H1 (cell line): ENCODE measurements around the gene ICAM3. TPM values are rescaled to one million over a fixed set of nuclear protein-coding genes. Genes with fewer than 3 reads are reported as not detected.
A peak's percentile ranks its signal among the peaks of the same experiment; 100 is the strongest.

Experiments used
- CTCF ChIA-PET: fragments of 300-600 bp; sonication (Branson Sonifier 250); formaldehyde crosslinking; loops from one replicate; lab custom pipeline; 2021; ENCODE audit not compliant: partially characterized antibody; lab: Charles Lee
- POLR2A ChIA-PET: fragments of 300-600 bp; sonication (Branson Sonifier 250); formaldehyde crosslinking; loops from one replicate; lab custom pipeline; 2021; ENCODE audit warnings: inconsistent platforms; ENCODE audit not compliant: partially characterized antibody; lab: Charles Lee
- DNase-seq, 2 experiments: peaks; one replicate each; pipeline versions ENCODE4 v3.0.0 to v3.0.0-alpha.2; 2010 to 2022; ENCODE audit warnings: low spot score in 2 of 2, low read depth in 1 of 2, mixed read lengths in 1 of 2
- FAIRE-seq: peaks from 2 replicates; lab custom pipeline; 2011; peaks lifted over from hg19 to GRCh38; lab: Jason Lieb, UNC
- H2AFZ ChIP-seq: 2 replicates; pipeline ENCODE4 v1.8.1; 2012; ENCODE audit warnings: low read length, inconsistent platforms
- H2AK5ac ChIP-seq: 2 replicates; pipeline ENCODE4 v1.6.1; 2013; ENCODE audit warnings: low read depth, low read length
- H2BK120ac ChIP-seq: replicated peaks from 2 replicates; pipeline ENCODE3; 2013; ENCODE audit warnings: low read depth, low read length, inconsistent platforms
- H2BK12ac ChIP-seq: 2 replicates; pipeline ENCODE4 v1.6.1; 2013; ENCODE audit warnings: low read depth, low read length
- H2BK15ac ChIP-seq: 2 replicates; pipeline ENCODE4 v1.6.1; 2013; ENCODE audit warnings: low read length
- H2BK20ac ChIP-seq: 2 replicates; pipeline ENCODE4 v1.6.1; 2013; ENCODE audit warnings: low read length
- H2BK5ac ChIP-seq: 2 replicates; pipeline ENCODE4 v1.6.1; 2013; ENCODE audit warnings: low read depth, low read length
- H3K14ac ChIP-seq: 2 replicates; pipeline ENCODE4 v1.6.1; 2013; ENCODE audit warnings: inconsistent platforms; ENCODE audit not compliant: insufficient read length
- H3K18ac ChIP-seq: 2 replicates; pipeline ENCODE4 v1.6.1; 2013; ENCODE audit warnings: low read length; ENCODE audit errors: extremely low read depth
- H3K23ac ChIP-seq: 2 replicates; pipeline ENCODE4 v1.6.1; 2013; ENCODE audit warnings: inconsistent platforms; ENCODE audit not compliant: insufficient read length
- H3K23me2 ChIP-seq: 2 replicates; pipeline ENCODE4 v1.6.1; 2013; ENCODE audit warnings: low read depth, low read length
- H3K27ac ChIP-seq: 2 replicates; pipeline ENCODE4 v1.6.1; 2011; ENCODE audit warnings: low read depth, low read length, inconsistent platforms
- H3K27me3 ChIP-seq, 4 experiments: replicated peaks in 1 of 4; 1 replicate in 1 of 4; 2 replicates in 3 of 4; pipeline versions ENCODE4 v1.6.1 to v1.8.1; 2011 to 2013; ENCODE audit warnings: low read length in 3 of 4, mild to moderate bottlenecking in 3 of 4, inconsistent platforms in 2 of 4, mixed read lengths in 2 of 4, moderate library complexity in 1 of 4; ENCODE audit not compliant: control insufficient read depth in 3 of 4, insufficient read depth in 3 of 4; ENCODE audit errors: extremely low read depth in 1 of 4
- H3K36me3 ChIP-seq, 4 experiments: 2 replicates each; pipeline versions ENCODE4 v1.6.1 to v1.8.1; 2011 to 2013; ENCODE audit warnings: mild to moderate bottlenecking in 4 of 4, low read length in 3 of 4, moderate library complexity in 2 of 4, control low read depth in 1 of 4, inconsistent platforms in 1 of 4; ENCODE audit not compliant: insufficient read depth in 4 of 4, control insufficient read depth in 2 of 4
- H3K4ac ChIP-seq: replicated peaks from 2 replicates; pipeline ENCODE3; 2013; ENCODE audit warnings: low read length, low read depth, mixed read lengths, inconsistent platforms; ENCODE audit not compliant: insufficient read length
- H3K4me1 ChIP-seq, 4 experiments: replicated peaks in 1 of 4; 1 replicate in 1 of 4; 2 replicates in 3 of 4; pipeline versions ENCODE4 v1.6.1 to v1.8.1; 2011 to 2013; ENCODE audit warnings: low read length in 3 of 4, inconsistent platforms in 2 of 4, mixed read lengths in 1 of 4; ENCODE audit not compliant: insufficient read depth in 4 of 4, control insufficient read depth in 3 of 4
- H3K4me2 ChIP-seq, 2 experiments: 2 replicates each; pipeline versions ENCODE4 v1.6.1 to v1.8.1; 2011 to 2013; ENCODE audit warnings: low read depth in 2 of 2, low read length in 2 of 2, control low read depth in 1 of 2, inconsistent platforms in 1 of 2, mild to moderate bottlenecking in 1 of 2; ENCODE audit not compliant: insufficient read depth in 1 of 2
- H3K4me3 ChIP-seq, 4 experiments: fragments of 200-600, 300-600 bp in 1 of 4; sonication (generic), shearing (Covaris generic), sonication (Bioruptor Twin) in 1 of 4; 2 replicates each; pipeline versions ENCODE4 v1.5.1 to v1.8.1; 2011 to 2016; ENCODE audit warnings: low read length in 4 of 4, low read depth in 3 of 4, control low read depth in 2 of 4, inconsistent platforms in 2 of 4, mild to moderate bottlenecking in 2 of 4, mixed read lengths in 1 of 4, moderate library complexity in 1 of 4; ENCODE audit not compliant: insufficient read depth in 2 of 4; ENCODE audit errors: extremely low read depth in 1 of 4
- H3K56ac ChIP-seq: replicated peaks from 2 replicates; pipeline ENCODE3; 2013; ENCODE audit warnings: low read depth, mild to moderate bottlenecking, mixed read lengths, low read length, inconsistent platforms; ENCODE audit not compliant: insufficient read length
- H3K79me1 ChIP-seq: 2 replicates; pipeline ENCODE4 v1.6.1; 2013; ENCODE audit warnings: low read depth, low read length, control low read depth
- H3K79me2 ChIP-seq, 2 experiments: 2 replicates each; pipeline versions ENCODE4 v1.6.1 to v1.8.1; 2012 to 2013; ENCODE audit warnings: low read length in 2 of 2, mild to moderate bottlenecking in 2 of 2, inconsistent platforms in 1 of 2; ENCODE audit not compliant: insufficient read depth in 2 of 2, control insufficient read depth in 1 of 2
- H3K9ac ChIP-seq, 4 experiments: replicated peaks in 1 of 4; 1 replicate in 1 of 4; 2 replicates in 3 of 4; pipeline versions ENCODE4 v1.6.1 to v1.8.1; 2011 to 2013; ENCODE audit warnings: low read depth in 3 of 4, low read length in 3 of 4, control low read depth in 2 of 4, mild to moderate bottlenecking in 2 of 4, moderate library complexity in 2 of 4, inconsistent platforms in 1 of 4; ENCODE audit errors: extremely low read depth in 1 of 4
- H3K9me3 ChIP-seq, 2 experiments: 2 replicates each; pipeline versions ENCODE4 v1.6.1 to v1.8.1; 2012 to 2013; ENCODE audit warnings: mild to moderate bottlenecking in 2 of 2, moderate library complexity in 2 of 2, control low read depth in 1 of 2, inconsistent platforms in 1 of 2, low read depth in 1 of 2, low read length in 1 of 2, mixed read lengths in 1 of 2; ENCODE audit not compliant: insufficient read depth in 2 of 2
- H4K20me1 ChIP-seq, 2 experiments: replicated peaks in 1 of 2; 2 replicates each; pipeline versions ENCODE3 to v1.8.1; 2011 to 2013; ENCODE audit warnings: inconsistent platforms in 2 of 2, low read length in 2 of 2, mild to moderate bottlenecking in 1 of 2; ENCODE audit not compliant: insufficient read depth in 2 of 2, control insufficient read depth in 1 of 2
- H4K5ac ChIP-seq: 2 replicates; pipeline ENCODE4 v1.6.1; 2013; ENCODE audit warnings: low read length, low read depth, mixed read lengths, inconsistent platforms; ENCODE audit not compliant: insufficient read length
- H4K8ac ChIP-seq: 2 replicates; pipeline ENCODE4 v1.8.0; 2013; ENCODE audit warnings: mild to moderate bottlenecking, moderate library complexity, low read length, inconsistent platforms; ENCODE audit not compliant: insufficient read depth; ENCODE audit errors: extremely low read depth
- H4K91ac ChIP-seq: replicated peaks from 2 replicates; pipeline ENCODE3; 2013; ENCODE audit warnings: low read length, mixed read lengths, inconsistent platforms; ENCODE audit not compliant: insufficient read length
- WGBS, 2 experiments: shearing (Covaris generic) in 1 of 2; methylation state at CpG; one replicate each; pipeline versions ENCODE4 v1.1.6 to v1.1.7; 2013 to 2015; ENCODE audit warnings: low lambda C conversion rate in 2 of 2, mixed read lengths in 2 of 2, inconsistent platforms in 1 of 2, low coverage in 1 of 2, missing lambda C conversion rate in 1 of 2; ENCODE audit not compliant: insufficient replicate concordance in 2 of 2, insufficient coverage in 1 of 2, insufficient read length in 1 of 2; ENCODE audit errors: extremely low coverage in 1 of 2, missing lambda C conversion rate in 1 of 2; 5-methylcytosine and 5-hydroxymethylcytosine counted together
- polyA plus RNA-seq, 7 experiments: library from polyadenylated mRNA; depleted of rRNA in 3 of 7; stranded (reverse) in 5 of 7; unstranded in 2 of 7; fragments of >200 nt in 5 of 7; fragments of 200-250 nt in 2 of 7; gene quantifications; 1 replicate in 5 of 7; 2 replicates in 1 of 7; 4 replicates in 1 of 7; pipeline versions ENCODE4 v1.2.1 to v1.2.3, GENCODE V29; 2011 to 2013; ENCODE audit warnings: missing spikeins in 2 of 7, mixed read lengths in 2 of 7
- total RNA-seq: library from RNA; stranded (reverse); fragmentation: NEBNext Ultra II Directional; extraction: Animal tissue kit (Norgen Biotek cat#: 25700); gene quantifications from 2 replicates; pipeline ENCODE4 v1.2.1, GENCODE V29; 2021
- TF ChIP-seq, protein P1 (sequence below): IDR thresholded peaks from 2 replicates; pipeline ENCODE4 v1.6.1; 2012; ENCODE audit warnings: low read length, inconsistent platforms

Gene ICAM3
- total and polyA plus RNA-seq, 2 of the 8 experiments (the other 6 are each of a cell fraction or from before 2014, with no cell fraction given): 15.4 to 16.5 TPM

DNA sequence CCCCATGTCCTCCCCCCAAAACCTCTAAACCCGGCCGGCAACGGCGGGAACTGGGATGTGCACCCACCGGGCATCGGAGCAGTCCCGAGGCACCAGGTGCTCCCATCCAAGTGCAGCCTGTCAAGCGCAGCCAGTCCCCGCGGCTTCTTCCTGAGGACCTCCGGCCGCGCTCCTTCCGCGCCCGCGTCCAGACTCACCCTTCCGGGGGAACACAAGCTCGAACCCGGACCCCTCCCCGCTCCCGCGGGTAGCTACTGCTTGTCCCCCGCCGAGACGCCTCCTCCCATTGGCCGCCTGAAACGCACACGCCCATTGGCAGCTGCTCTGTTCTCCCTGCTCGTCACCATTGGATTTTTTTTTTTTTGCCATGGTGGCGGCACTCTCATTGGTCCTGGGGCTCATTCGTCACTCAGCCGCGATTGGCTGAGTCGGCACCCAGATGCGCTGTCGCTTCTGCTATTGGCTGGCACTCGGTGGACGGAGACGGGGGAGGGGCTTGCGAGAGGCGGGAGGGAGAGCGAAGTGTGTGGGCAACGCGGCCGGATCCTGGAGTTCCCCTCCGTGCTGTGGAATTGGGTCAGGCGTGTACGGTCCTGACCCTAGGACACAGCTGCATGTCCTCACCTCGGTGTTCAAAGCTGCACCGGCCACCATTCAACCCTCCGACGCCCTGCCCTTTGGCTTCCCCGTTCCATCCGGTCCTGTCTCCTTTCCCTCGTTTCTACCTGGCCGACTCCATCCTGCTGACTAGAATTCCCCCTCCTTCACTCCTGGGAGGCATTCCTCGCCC, 41.1 kb upstream of the ICAM3 start, which contains the start of gene TYK2:
Gene TYK2 (minus strand): TSS at position 260 of the 790 bp plus-strand sequence. CDS start 2,166 bp downstream, outside the sequence.
- 1% methylated on average over 58 of the region's 58 CpGs; no CpG with 5 or more reads in 1 of the 2 experiments for WGBS, 2 experiments
- TF ChIP-seq, protein P1, sequence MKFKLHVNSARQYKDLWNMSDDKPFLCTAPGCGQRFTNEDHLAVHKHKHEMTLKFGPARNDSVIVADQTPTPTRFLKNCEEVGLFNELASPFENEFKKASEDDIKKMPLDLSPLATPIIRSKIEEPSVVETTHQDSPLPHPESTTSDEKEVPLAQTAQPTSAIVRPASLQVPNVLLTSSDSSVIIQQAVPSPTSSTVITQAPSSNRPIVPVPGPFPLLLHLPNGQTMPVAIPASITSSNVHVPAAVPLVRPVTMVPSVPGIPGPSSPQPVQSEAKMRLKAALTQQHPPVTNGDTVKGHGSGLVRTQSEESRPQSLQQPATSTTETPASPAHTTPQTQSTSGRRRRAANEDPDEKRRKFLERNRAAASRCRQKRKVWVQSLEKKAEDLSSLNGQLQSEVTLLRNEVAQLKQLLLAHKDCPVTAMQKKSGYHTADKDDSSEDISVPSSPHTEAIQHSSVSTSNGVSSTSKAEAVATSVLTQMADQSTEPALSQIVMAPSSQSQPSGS: no peak

More for the DNA sequence above, 41.1 kb upstream of the ICAM3 start, which contains the start of gene TYK2:
- H4K91ac ChIP-seq: peak within 1 kb of the TSS; percentile 90
- peak within 1 kb of the TSS; percentile 76 for H3K4ac ChIP-seq
- no peak within 1 kb of the TSS for H3K14ac ChIP-seq
- H3K4me2 ChIP-seq: peak within 1 kb of the TSS; percentile 86 to 95
- H4K5ac ChIP-seq: peak within 1 kb of the TSS; percentile 92
- FAIRE-seq (peak; percentile 86), DNase-seq (peak; percentile 97 to 98)
- H3K56ac ChIP-seq: peak within 1 kb of the TSS; percentile 93
- peaks cover 0 to 5% (median 1%) of the 10 kb centered on the region in 4 experiments; a peak in 1 of 7 replicates for H3K4me1 ChIP-seq
- H3K79me1 ChIP-seq: no peaks in the 10 kb centered on the region
- H2BK120ac ChIP-seq: peak within 1 kb of the TSS; percentile 62
- H3K4me3 ChIP-seq: peak within 1 kb of the TSS; percentile 73 to 92 (median 87)
- H2AK5ac ChIP-seq: 0 out of 2 replicates have a peak within 1 kb of the TSS, but pooled peaks have one; percentile 71
- H3K23me2 ChIP-seq: peaks cover 18% of the 10 kb centered on the region
- peaks cover 0 to 3% of the 10 kb centered on the region in 2 experiments for H4K20me1 ChIP-seq
- H3K36me3 ChIP-seq: peaks cover 0 to 4% (median 0%) of the 10 kb centered on the region in 4 experiments; a peak in 2 of 8 replicates
- peak within 1 kb of the TSS; percentile 97 for H2BK12ac ChIP-seq
- peak within 1 kb of the TSS; percentile 94 for H2AFZ ChIP-seq
- peak within 1 kb of the TSS; percentile 100 for H2BK15ac ChIP-seq
- peak within 1 kb of the TSS; percentile 99 for H3K18ac ChIP-seq
- ChIA-PET CTCF (interaction anchor here (0.5 to 5.9 kb wide), 12 partner anchors 8 to 189 kb away, joined by 3 to 28 read pairs (median 4); partner anchors contain the start of gene ICAM1), POLR2A (interaction anchor here (0.6 to 2.7 kb wide), 12 partner anchors 9 to 267 kb away, joined by 3 to 16 read pairs (median 4); partner anchors contain the start of genes ICAM1, ICAM5 and RAVER1)
- peak within 1 kb of the TSS; percentile 90; the same call in 1 of the 2 replicates for H4K8ac ChIP-seq
- no peaks in the 10 kb centered on the region for H3K27me3 ChIP-seq
- no peaks in the 10 kb centered on the region for H3K9me3 ChIP-seq
- H3K23ac ChIP-seq: no peak within 1 kb of the TSS
- peak within 1 kb of the TSS; percentile 97 for H3K27ac ChIP-seq
- H3K79me2 ChIP-seq: peaks cover 0 to 4% of the 10 kb centered on the region in 2 experiments; a peak in 3 of 4 replicates
- H2BK5ac ChIP-seq: peak within 1 kb of the TSS; percentile 99
- peak within 1 kb of the TSS; percentile 73 to 87 (median 86) for H3K9ac ChIP-seq
- peak within 1 kb of the TSS; percentile 66 for H2BK20ac ChIP-seq
